ENCODE measurements around the gene ADARB1.

Gene ADARB1

GRCh38 chr21:45054927-45055612 is 19.3 kb upstream of the ADARB1 start:
- no peak for DNase-seq (ENCODE audit: low spot score)

GRCh38 chr21:45055861-45056260 is 18.5 kb upstream of the ADARB1 start:
- no peak for DNase-seq (ENCODE audit: low spot score)

- DNase-seq (ENCODE audit: low spot score) = no peak
Measured at GRCh38 chr21:45056296-45056904, 18.0 kb upstream of the ADARB1 start.

GRCh38 chr21:45056917-45057560 is 17.3 kb upstream of the ADARB1 start:
- DNase-seq (ENCODE audit: low spot score) = no peak

GRCh38 chr21:45057886-45058285 is 16.5 kb upstream of the ADARB1 start:
- DNase-seq (ENCODE audit: low spot score) = no peak

GRCh38 chr21:45059121-45059520 is 15.3 kb upstream of the ADARB1 start:
- DNase-seq (ENCODE audit: low spot score) = no peak

GRCh38 chr21:45060089-45060488 is 14.3 kb upstream of the ADARB1 start:
- no peak for DNase-seq (ENCODE audit: low spot score)

GRCh38 chr21:45060675-45061311 is 13.6 kb upstream of the ADARB1 start:
- no peak for DNase-seq (ENCODE audit: low spot score)

GRCh38 chr21:45064091-45064490 is 10.3 kb upstream of the ADARB1 start:
- no peak for DNase-seq (ENCODE audit: low spot score)

- DNase-seq (ENCODE audit: low spot score) = no peak
Measured at GRCh38 chr21:45064618-45065399, 9.6 kb upstream of the ADARB1 start.

- DNase-seq (ENCODE audit: low spot score) = no peak
Measured at GRCh38 chr21:45067462-45068285, 6.7 kb upstream of the ADARB1 start.

- DNase-seq (ENCODE audit: low spot score) = no peak
Measured at GRCh38 chr21:45069085-45069484, 5.3 kb upstream of the ADARB1 start.

- DNase-seq (ENCODE audit: low spot score) = no peak
Measured at GRCh38 chr21:45069711-45070110, 4.7 kb upstream of the ADARB1 start.

- no peak for DNase-seq (ENCODE audit: low spot score)
Measured at GRCh38 chr21:45071078-45071873, 3.1 kb upstream of the ADARB1 start.

- no peak for DNase-seq (ENCODE audit: low spot score)
Measured at GRCh38 chr21:45071874-45072737, 2.3 kb upstream of the ADARB1 start.

GRCh38 chr21:45072738-45073300 is 1.6 kb upstream of the ADARB1 start:
- no peak for DNase-seq (ENCODE audit: low spot score)

- peak; percentile 23 for DNase-seq (ENCODE audit: low spot score)
Measured at GRCh38 chr21:45073301-45074047, 906 bp upstream of the ADARB1 start.

GRCh38 chr21:45074818-45075595 is 627 bp downstream of the ADARB1 start:
- no peak for DNase-seq (ENCODE audit: low spot score)

All from hematopoietic multipotent progenitor cell treated with erythropoietin and hydrocortisone succinate and interleukin-3 and kit ligand, for 15 days (in vitro differentiated cells).